Measurements from ENCODE around the gene C5orf22. TPM values are rescaled to one million over a fixed set of nuclear protein-coding genes. Genes with fewer than 3 reads are reported as not detected.
"Not testable (repeated sequence)": the region's sequence is repeated elsewhere in the genome, so short reads cannot be mapped to it uniquely, and the experiment has no call there.

The C5orf22 gene
- total and polyA plus RNA-seq, 8 donors = 1.4 to 40.6 (median 8.6) TPM

DNA sequence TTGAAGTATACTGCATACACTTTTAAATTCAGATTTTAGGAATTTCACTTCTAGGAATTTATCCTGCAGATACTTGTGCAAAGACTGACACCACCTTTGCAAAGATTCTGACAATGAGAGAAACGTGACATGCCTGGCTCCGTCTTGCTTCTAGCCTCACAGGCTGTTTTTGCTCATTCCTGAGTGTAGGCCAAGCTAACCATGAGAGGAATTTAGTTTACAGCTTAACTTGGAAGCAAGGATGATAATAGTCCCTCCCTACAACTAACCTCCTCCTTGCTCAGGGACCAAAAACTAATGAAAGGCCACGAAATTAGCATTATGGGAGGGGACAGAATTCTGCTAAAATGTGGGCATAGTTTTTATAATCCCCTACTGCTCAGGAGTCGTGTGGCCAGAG lies 31.1 kb downstream of the C5orf22 start:
- Histone ChIP-seq H3K9me3 (peaks cover 0 to 9% (median 4%) of the 10 kb centered on the region in 4 donors), H3K4me1 (peaks cover 0 to 9% (median 0%) of the 10 kb centered on the region in 4 donors), H3K4me3 (no peak overlapping the region), H3K27ac (no peak overlapping the region), H3K36me3 (no peaks in the 10 kb centered on the region), H3K27me3 (no peaks in the 10 kb centered on the region)
- no peak for DNase-seq
- TF ChIP-seq, protein P1, sequence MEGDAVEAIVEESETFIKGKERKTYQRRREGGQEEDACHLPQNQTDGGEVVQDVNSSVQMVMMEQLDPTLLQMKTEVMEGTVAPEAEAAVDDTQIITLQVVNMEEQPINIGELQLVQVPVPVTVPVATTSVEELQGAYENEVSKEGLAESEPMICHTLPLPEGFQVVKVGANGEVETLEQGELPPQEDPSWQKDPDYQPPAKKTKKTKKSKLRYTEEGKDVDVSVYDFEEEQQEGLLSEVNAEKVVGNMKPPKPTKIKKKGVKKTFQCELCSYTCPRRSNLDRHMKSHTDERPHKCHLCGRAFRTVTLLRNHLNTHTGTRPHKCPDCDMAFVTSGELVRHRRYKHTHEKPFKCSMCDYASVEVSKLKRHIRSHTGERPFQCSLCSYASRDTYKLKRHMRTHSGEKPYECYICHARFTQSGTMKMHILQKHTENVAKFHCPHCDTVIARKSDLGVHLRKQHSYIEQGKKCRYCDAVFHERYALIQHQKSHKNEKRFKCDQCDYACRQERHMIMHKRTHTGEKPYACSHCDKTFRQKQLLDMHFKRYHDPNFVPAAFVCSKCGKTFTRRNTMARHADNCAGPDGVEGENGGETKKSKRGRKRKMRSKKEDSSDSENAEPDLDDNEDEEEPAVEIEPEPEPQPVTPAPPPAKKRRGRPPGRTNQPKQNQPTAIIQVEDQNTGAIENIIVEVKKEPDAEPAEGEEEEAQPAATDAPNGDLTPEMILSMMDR (IDR thresholded peaks at IDR 0.05) = no peak
- TF ChIP-seq POLR2A (IDR thresholded peaks at IDR 0.05) (no peak), EP300 (IDR thresholded peaks at IDR 0.05) (no peak), POLR2AphosphoS5 (IDR thresholded peaks at IDR 0.05) (no peak)
- intact Hi-C loops (cut with DNase I; ENCODE audit: low total_unique reads) = no loop called here
- 46 to 61% (median 52%) methylated on average over 4 of the region's 4 CpGs for WGBS, 5 donors

DNA sequence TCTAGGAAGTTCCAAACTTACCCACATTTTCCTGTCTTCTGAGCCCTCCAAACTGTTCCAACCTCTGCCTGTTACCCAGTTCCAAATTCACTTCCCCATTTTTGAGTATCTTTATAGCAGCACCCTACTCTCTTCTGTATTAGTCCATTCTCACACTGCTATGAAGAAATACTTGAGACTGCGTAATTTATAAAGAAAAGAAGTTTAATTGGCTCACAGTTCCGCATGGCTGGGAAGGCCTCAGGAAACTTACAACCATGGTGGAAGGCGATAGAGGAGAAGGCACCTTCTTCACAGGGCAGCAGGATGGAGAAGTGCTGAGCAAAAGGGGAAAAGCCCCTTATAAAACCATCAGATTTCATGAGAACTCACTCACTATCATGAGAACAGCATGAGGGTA lies 34.3 kb downstream of the C5orf22 start:
- H3K9me3 ChIP-seq; H3K4me1 ChIP-seq; DNase-seq; intact Hi-C loops (cut with DNase I; ENCODE audit: low total_unique reads); H3K27me3 ChIP-seq; H3K27ac ChIP-seq; H3K36me3 ChIP-seq; H3K4me3 ChIP-seq: not testable (repeated sequence)
- WGBS, 5 donors = 71 to 99% (median 87%) methylated on average over 3 of the region's 3 CpGs

DNA sequence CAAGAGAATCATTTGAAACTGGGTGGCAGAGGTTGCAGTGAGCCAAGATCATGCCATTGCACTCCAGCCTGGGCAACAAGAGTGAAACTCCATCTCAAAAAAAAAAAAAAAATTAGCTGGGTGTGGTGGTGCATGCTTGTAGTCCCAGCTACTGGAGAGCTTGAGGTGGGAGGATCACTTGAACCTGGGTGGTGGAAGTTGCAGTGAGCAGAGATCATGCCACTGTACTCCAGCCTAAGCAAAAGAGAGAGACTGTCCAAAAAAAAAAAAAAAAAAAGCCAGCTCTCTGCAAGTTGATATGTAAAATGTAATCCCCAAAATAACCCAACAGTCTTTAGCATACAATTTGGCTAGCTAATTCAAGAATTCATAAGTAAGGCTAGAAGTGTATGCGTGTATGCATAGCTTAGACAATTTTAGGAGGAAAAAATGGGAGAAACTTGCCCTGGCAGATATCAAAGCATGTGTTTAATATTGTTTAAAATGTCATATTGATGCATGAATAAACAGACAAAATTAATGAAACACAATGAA lies 36.3 kb downstream of the C5orf22 start:
- Histone ChIP-seq H3K36me3 (no peaks in the 10 kb centered on the region), H3K27ac (no peak overlapping the region), H3K9me3 (peaks cover 0 to 9% (median 4%) of the 10 kb centered on the region in 4 donors), H3K4me1 (peaks cover 0 to 5% (median 0%) of the 10 kb centered on the region in 4 donors), H3K4me3 (no peak overlapping the region), H3K27me3 (no peaks in the 10 kb centered on the region)
- intact Hi-C loops (cut with DNase I; ENCODE audit: low total_unique reads) = no loop called here
- WGBS, 5 donors = 87 to 95% (median 93%) methylated on average over 1 of the region's 1 CpG
- TF ChIP-seq EP300 (IDR thresholded peaks at IDR 0.05) (no peak), POLR2AphosphoS5 (IDR thresholded peaks at IDR 0.05) (no peak), POLR2A (IDR thresholded peaks at IDR 0.05) (no peak)
- TF ChIP-seq, protein P1 (IDR thresholded peaks at IDR 0.05) = no peak
- DNase-seq = no peak

DNA sequence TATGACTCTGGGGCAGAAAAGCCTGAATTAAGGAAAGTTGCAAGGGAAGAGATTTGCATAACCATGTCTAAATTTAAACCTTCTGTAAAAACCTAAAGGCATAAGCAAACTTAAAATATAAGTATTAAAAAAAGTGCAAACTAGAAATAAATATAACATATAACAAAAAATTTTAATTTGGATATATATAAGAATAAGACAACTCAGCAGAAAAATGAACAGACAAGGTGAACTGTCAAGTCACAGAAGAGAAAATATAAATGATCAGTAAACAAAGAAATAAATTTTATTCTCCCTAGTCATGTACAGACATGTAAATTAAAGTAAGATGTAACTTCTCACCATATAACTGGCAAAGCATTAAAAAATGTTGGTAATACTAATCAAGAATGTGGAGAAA lies 37.0 kb downstream of the C5orf22 start:
- H3K27ac ChIP-seq = no peak overlapping the region
- no peaks in the 10 kb centered on the region for H3K36me3 ChIP-seq
- no peak overlapping the region for H3K4me3 ChIP-seq
- H3K27me3 ChIP-seq = no peaks in the 10 kb centered on the region
- no peak for DNase-seq
- intact Hi-C loops (cut with DNase I; ENCODE audit: low total_unique reads) = no loop called here
- H3K9me3 ChIP-seq = peaks cover 0 to 9% (median 4%) of the 10 kb centered on the region in 4 donors
- no peak for TF ChIP-seq POLR2AphosphoS5 (IDR thresholded peaks at IDR 0.05)
- TF ChIP-seq POLR2A (IDR thresholded peaks at IDR 0.05) = no peak
- no peak for TF ChIP-seq EP300 (IDR thresholded peaks at IDR 0.05)
- TF ChIP-seq, protein P1 (IDR thresholded peaks at IDR 0.05) = no peak
- H3K4me1 ChIP-seq = no peaks in the 10 kb centered on the region

DNA sequence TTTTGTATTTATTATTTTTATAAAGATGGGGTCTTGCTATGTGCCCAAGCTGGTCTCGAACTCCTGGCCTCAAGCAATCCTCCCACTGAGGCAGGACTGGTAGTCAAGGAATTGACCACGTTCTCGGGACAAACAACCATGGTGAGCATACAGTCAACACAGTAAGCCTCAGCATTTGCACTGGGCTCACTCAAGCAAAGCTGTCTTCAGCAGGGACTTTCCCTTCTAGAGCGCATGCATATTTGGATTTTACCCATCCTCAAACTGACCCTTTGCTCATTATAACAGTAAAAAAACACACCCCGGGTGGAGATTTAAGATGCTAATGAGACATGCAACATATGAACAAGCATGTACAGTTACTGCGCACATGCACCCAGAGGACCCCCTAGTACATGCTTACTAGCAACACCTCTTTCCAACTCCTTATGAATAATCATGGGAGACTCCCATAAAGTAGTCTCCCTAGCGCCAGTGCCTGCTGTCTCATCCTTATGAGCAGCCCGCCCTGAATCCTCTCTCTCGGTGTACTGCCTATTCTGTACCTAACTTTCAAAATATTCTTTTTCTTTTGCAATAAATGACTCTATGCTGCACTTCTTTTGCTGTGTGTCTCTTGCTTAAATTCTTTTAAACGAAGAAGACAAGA lies 41.5 kb downstream of the C5orf22 start:
- intact Hi-C loops (cut with DNase I; ENCODE audit: low total_unique reads) = no loop called here
- Histone ChIP-seq H3K4me3 (no peak overlapping the region), H3K4me1 (no peaks in the 10 kb centered on the region), H3K27ac (no peak overlapping the region), H3K9me3 (no peaks in the 10 kb centered on the region), H3K36me3 (no peaks in the 10 kb centered on the region), H3K27me3 (peaks cover 0 to 5% (median 0%) of the 10 kb centered on the region in 3 donors)
- no peak for DNase-seq
- TF ChIP-seq POLR2AphosphoS5 (IDR thresholded peaks at IDR 0.05) (no peak), EP300 (IDR thresholded peaks at IDR 0.05) (no peak), POLR2A (IDR thresholded peaks at IDR 0.05) (no peak)
- TF ChIP-seq, protein P1 (IDR thresholded peaks at IDR 0.05) = no peak
- 88 to 95% (median 90%) methylated on average over 10 of the region's 10 CpGs for WGBS, 5 donors

All from stomach (tissue), 9 donors.